Epithelial cell of prostate (primary cell): ENCODE results near the gene TMEM209.
A peak's percentile ranks its signal among the peaks of the same experiment; 100 is the strongest.
"Not testable (repeated sequence)": the region's sequence is repeated elsewhere in the genome, so short reads cannot be mapped to it uniquely, and the experiment has no call there.

Experiments used
- DNase-seq: peaks from one replicate; pipeline ENCODE4 v3.0.0-alpha.2; 2011; ENCODE audit warnings: low read depth, low spot score
- H3K27ac ChIP-seq: fragments of 450-650 bp; 2 replicates; pipeline ENCODE4 v1.5.1; 2017; ENCODE audit warnings: mild to moderate bottlenecking

TMEM209 gene

GRCh38 chr7:130219871-130220270, 14.7 kb upstream of the TMEM209 start:
- DNase-seq: no peak

GRCh38 chr7:130218806-130219620, 13.8 kb upstream of the TMEM209 start:
- no peak overlapping the region for H3K27ac ChIP-seq
- DNase-seq: no peak

More at GRCh38 chr7:130219871-130220270, 14.7 kb upstream of the TMEM209 start:
- H3K27ac ChIP-seq: no peak overlapping the region

- no peak for DNase-seq
- H3K27ac ChIP-seq: no peak overlapping the region
These were observed 11.5 kb upstream of the TMEM209 start for GRCh38 chr7:130216750-130217149.

- no peak for DNase-seq
- no peak overlapping the region for H3K27ac ChIP-seq
These were observed 10.8 kb upstream of the TMEM209 start for GRCh38 chr7:130216025-130216424.

- no peak overlapping the region for H3K27ac ChIP-seq
- no peak for DNase-seq
These were observed 8.6 kb upstream of the TMEM209 start for GRCh38 chr7:130213828-130214227.

- H3K27ac ChIP-seq: no peak overlapping the region
- no peak for DNase-seq
These were observed 5.2 kb upstream of the TMEM209 start for GRCh38 chr7:130210181-130210935.

GRCh38 chr7:130208516-130208915, 3.3 kb upstream of the TMEM209 start:
- no peak overlapping the region for H3K27ac ChIP-seq

GRCh38 chr7:130207642-130208041, 2.4 kb upstream of the TMEM209 start, which contains the start of gene SSMEM1:
TSS of gene SSMEM1 (plus strand) at chr7:130207860. CDS start at chr7:130207911, 51 bp downstream.
- H3K27ac ChIP-seq: no peak within 1 kb of the TSS
- peak; percentile 37 for DNase-seq

More at GRCh38 chr7:130208516-130208915, 3.3 kb upstream of the TMEM209 start:
- no peak for DNase-seq

GRCh38 chr7:130207033-130207432, 1.8 kb upstream of the TMEM209 start:
- no peak overlapping the region for H3K27ac ChIP-seq
- DNase-seq: no peak

- no peak for DNase-seq
- no peak overlapping the region for H3K27ac ChIP-seq
These were observed 3.4 kb downstream of the TMEM209 start for GRCh38 chr7:130201796-130202195.

GRCh38 chr7:130197094-130197493, 8.1 kb downstream of the TMEM209 start:
- no peak for DNase-seq
- no peak overlapping the region for H3K27ac ChIP-seq

GRCh38 chr7:130196476-130196875, 8.7 kb downstream of the TMEM209 start:
- no peak overlapping the region for H3K27ac ChIP-seq
- no peak for DNase-seq

- no peak overlapping the region for H3K27ac ChIP-seq
- DNase-seq: no peak
These were observed 9.8 kb downstream of the TMEM209 start for GRCh38 chr7:130195396-130195795.

- H3K27ac ChIP-seq: no peak overlapping the region
- no peak for DNase-seq
These were observed 13.4 kb downstream of the TMEM209 start for GRCh38 chr7:130191791-130192190.

- no peak overlapping the region for H3K27ac ChIP-seq
These were observed 15.9 kb downstream of the TMEM209 start for GRCh38 chr7:130189343-130189742.

GRCh38 chr7:130187360-130187759, 17.8 kb downstream of the TMEM209 start:
- H3K27ac ChIP-seq: no peak overlapping the region
- DNase-seq: no peak

More at GRCh38 chr7:130189343-130189742, 15.9 kb downstream of the TMEM209 start:
- DNase-seq: no peak

- DNase-seq, H3K27ac ChIP-seq: not testable (repeated sequence)
These were observed 20.9 kb downstream of the TMEM209 start for GRCh38 chr7:130184349-130184748.

GRCh38 chr7:130182990-130183389, 22.2 kb downstream of the TMEM209 start:
- H3K27ac ChIP-seq: no peak overlapping the region
- no peak for DNase-seq

- DNase-seq: no peak
- peak overlapping the region; percentile 25 for H3K27ac ChIP-seq
These were observed 24.0 kb downstream of the TMEM209 start for GRCh38 chr7:130181263-130181605.

- DNase-seq: peak; percentile 76
- peak overlapping the region; percentile 25 for H3K27ac ChIP-seq
These were observed 24.5 kb downstream of the TMEM209 start for GRCh38 chr7:130180571-130181262.

- no peak for DNase-seq
- no peak overlapping the region for H3K27ac ChIP-seq
These were observed 25.6 kb downstream of the TMEM209 start for GRCh38 chr7:130179631-130180030.
